ENCODE data around the gene CNTNAP2.
"Not testable (repeated sequence)": the region's sequence is repeated elsewhere in the genome, so short reads cannot be mapped to it uniquely, and the experiment has no call there.

CNTNAP2 gene

GRCh38 chr7:148445260-148446044 lies 2328.9 kb downstream of the CNTNAP2 start:
- DNase-seq = no peak

GRCh38 chr7:148447221-148447849 lies 2330.7 kb downstream of the CNTNAP2 start:
- DNase-seq = no peak

GRCh38 chr7:148451526-148451925 lies 2334.9 kb downstream of the CNTNAP2 start:
- not testable (repeated sequence) for DNase-seq

DNA sequence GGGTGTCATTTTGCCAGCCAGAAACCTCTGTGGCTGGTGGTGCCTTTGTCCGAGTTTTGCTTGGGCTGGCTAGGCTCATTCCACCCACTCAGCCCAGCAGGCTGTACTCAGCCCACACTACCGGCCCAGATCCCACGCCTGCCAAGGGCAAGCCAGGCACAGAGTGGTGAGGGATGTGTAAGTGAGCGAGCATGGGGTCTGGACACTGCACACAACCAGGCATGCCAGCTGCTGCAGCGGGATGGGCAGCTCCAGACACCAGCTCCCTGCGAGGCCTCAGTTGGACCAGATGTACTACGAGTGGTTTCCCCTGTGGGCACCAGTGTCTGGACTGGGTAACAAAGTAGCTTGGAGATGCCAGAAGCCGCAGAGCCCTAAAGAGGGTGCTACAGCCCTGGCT lies 2339.8 kb downstream of the CNTNAP2 start:
- DNase-seq = no peak

DNA sequence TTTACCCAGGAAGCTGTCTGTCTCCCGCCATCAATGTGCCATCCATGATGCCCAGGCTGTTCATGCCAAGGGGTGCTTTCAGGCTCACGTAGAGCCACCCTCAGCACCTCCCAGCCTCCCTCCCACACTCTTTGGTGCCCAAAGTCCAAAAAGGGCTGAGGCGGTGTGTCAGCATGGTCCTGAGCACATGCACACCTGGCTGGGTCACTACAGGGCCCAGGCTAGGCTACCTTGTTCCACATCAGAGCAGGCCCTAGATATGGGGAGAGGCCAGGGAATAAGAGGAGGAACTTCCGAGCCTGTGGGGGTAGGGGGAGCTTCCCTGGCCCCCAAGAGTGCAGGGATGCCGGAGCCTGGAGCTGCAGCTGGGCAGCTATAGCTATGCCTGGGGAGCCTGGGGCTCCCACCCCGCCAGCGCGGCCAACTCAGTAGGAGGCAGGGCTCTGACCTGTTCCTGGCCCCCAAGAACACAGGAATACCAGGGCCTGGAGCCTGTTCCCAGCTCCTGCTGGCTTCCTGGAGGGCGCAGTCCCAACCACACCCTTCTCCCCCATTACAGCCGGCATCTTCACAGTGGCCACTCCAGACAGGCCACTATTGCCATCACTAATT lies 2340.8 kb downstream of the CNTNAP2 start:
- DNase-seq = no peak

GRCh38 chr7:148458263-148458662 lies 2341.7 kb downstream of the CNTNAP2 start:
- no peak for DNase-seq

GRCh38 chr7:148461392-148462179 lies 2345.0 kb downstream of the CNTNAP2 start:
- DNase-seq = no peak

DNA sequence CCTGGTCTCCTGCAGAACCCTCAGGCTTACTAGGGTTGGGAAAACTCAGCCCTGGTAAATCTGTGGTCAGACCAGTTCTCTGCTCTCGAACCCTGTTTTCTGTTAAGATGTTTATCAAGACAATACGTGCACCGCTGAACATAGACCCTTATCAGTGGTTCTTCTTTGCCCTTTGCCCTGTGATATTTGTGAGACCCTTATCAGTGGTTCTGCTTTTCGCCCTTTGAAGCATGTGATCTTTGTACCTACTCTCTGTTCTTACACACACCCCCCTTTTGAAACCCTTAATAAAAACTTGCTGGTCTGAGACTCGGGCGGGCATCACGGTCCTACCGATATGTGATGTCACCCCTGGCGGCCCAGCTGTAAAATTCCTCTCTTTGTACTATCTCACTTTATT lies 2346.2 kb downstream of the CNTNAP2 start:
- DNase-seq = not testable (repeated sequence)

DNA sequence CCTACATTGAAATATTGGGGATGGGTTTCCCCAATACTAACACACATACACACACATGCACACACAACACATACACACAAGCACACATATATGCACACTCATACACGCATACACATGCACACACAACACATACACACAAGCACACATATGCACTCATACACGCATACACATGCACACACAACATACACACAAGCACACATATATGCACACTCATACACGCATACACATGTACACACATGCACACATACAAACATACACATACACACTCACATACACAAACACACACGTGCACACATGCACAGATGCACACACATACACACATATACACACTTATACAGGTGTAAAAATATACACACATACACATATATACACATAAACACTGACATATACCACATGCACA lies 2346.6 kb downstream of the CNTNAP2 start:
- DNase-seq = no peak

DNA sequence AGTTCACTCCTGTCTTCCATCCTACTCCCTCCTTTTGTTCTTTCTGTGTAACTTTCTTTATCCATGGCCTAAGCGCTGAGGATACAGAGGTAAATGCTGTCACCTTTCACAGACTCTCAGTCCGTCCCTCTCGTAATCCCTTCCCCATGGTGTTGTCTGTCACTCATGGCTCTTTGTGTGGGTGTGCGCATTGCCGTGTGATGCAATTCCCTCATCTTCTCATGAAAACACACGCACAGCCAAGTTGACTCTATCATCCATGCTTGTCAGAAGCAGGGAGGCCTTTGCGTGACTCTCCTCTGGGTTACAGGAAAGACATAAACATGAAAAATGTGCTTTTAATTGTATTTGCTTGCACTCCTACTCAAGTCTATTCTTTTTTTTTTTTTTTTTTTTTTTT lies 2348.3 kb downstream of the CNTNAP2 start:
- DNase-seq = no peak

DNA sequence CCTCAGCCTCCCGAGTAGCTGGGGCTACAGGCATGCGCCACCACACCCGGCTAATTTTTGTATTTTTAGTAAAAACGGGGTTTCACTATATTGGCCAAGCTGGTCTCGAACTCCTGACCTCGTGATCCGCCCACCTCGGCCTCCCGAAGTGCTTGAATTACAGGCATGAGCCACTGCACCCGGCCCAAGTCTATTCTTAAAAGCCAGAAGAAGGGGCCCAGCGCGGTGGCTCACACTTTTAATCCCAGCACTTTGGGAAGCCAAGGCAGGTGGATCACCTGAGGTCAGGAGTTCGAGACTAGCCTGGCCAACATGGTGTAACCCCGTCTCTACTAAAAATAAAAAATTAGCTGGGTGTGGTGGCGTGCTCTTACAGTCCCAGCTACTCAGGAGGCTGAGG lies 2348.8 kb downstream of the CNTNAP2 start:
- DNase-seq = not testable (repeated sequence)

DNA sequence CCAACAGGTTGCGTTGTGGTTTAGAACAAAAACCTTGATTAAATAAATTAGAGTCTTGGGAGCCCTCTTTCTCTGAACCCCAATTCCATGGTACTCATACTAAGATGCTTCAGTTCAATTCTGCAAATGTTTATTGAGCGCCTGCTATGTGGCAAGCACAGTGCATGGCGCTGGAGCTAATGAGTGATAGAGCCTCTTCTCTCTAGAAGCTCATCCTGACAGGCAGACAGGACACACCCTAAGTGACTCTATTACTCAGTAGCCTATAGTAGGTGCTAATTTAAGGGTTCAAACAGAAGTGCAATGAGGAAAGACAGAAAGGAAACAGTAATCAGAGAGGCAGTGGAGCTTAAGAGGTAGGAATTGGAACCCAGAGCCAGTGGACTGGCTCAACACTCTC lies 2349.5 kb downstream of the CNTNAP2 start:
- DNase-seq = no peak

GRCh38 chr7:148468700-148469098 lies 2352.1 kb downstream of the CNTNAP2 start:
- no peak for DNase-seq
